Neural progenitor cell (in vitro differentiated cells): Measurements from ENCODE around the gene GRAMD2A.

Experiments
- CTCF ChIP-seq: fragments of 200-600 bp; sonication (generic); IDR thresholded peaks from 2 replicates; pipeline ENCODE4 v1.5.1; 2017; ENCODE audit warnings: antibody characterized with exemption, mild to moderate bottlenecking
- EZH2phosphoT487 ChIP-seq: fragments of 200-600 bp; sonication (generic); IDR thresholded peaks from 2 replicates; pipeline ENCODE4 v1.6.1; 2017; ENCODE audit warnings: antibody characterized with exemption

GRCh38 chr15:72229947-72230196 lies 32.3 kb upstream of the GRAMD2A start:
- TF ChIP-seq CTCF (no peak), EZH2phosphoT487 (no peak)
